HG02943 (cell line): ENCODE data around the gene YY2.
"Not testable (repeated sequence)": the region's sequence is repeated elsewhere in the genome, so short reads cannot be mapped to it uniquely, and the experiment has no call there.

Experiments used
- ATAC-seq: cut with Tn5 transposase; IDR thresholded peaks from one replicate; pipeline ENCODE4 v1.9.1; 2021; ENCODE audit warnings: mild to moderate bottlenecking, low read depth, moderate library complexity; ENCODE audit not compliant: unreplicated experiment

Gene YY2

DNA sequence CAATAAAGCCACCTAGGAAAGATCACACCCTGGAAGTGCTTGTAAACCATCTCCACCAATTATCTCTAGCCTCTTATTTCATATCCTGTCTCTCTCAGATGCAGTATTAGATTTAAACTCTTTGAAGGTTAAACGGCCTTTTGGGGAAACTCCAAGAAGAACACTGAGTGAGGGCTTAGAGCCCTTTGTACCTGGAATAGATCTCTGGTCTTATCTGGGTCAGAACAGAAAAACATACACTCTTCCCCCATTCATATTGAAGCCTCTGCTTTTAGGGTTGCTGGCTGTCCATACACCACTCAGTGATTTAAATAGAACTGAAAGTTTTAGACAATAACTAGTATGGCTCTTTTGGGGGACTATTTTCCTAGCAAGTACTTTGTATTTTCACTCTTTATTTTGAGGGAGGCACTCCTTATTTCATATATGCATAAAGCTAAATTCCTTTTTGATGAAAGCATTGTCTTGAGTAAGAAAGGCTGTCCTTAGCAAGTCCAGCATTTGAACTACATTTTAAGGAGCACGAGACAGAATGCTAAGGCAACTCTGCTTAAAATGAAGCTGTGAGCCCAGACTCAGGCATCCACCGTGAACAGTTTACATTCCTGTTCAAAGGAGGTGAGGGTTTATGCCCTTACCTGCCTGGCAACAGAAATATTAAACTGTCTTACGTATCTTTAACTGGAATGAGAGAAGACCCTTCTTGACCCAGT lies 17.4 kb downstream of the YY2 start:
- ATAC-seq = no peak

DNA sequence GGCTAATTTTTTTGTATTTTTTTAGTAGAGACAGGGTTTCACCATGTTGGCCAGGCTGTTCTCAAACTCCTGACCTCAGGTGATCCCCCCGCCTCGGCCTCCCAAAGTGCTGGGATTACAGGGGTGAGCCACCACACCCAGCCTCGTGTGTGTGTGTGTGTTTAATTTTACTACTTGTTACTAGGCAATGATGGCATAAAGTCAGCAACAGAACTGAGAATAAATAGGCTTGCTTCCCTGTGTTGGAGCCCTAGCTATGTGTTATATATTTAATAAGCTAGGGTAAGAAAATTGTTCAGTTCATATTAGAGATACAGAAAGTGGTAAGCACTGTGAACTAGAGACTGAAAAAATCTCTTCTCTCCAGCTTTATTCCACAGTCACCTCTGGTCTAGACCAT lies 18.4 kb downstream of the YY2 start:
- not testable (repeated sequence) for ATAC-seq

DNA sequence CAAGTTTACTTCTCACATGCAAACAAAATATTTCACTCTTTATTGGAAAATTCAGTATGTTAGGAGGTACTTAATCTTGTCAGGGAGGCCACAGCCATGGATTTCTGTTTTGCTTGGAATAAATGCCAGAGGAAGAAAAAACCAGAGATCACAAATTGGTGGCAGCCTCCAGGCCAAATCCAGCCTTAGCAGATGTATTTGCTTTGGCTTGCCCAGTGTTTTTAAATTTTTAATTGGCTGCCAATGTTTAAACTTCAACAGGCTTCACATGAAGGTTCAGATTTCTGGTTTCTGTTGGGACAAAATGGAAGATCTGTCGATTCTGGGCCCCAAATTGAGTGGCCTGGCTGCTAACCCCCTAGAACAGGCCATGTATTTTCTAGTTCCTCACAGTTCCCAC lies 19.2 kb downstream of the YY2 start:
- ATAC-seq = no peak

DNA sequence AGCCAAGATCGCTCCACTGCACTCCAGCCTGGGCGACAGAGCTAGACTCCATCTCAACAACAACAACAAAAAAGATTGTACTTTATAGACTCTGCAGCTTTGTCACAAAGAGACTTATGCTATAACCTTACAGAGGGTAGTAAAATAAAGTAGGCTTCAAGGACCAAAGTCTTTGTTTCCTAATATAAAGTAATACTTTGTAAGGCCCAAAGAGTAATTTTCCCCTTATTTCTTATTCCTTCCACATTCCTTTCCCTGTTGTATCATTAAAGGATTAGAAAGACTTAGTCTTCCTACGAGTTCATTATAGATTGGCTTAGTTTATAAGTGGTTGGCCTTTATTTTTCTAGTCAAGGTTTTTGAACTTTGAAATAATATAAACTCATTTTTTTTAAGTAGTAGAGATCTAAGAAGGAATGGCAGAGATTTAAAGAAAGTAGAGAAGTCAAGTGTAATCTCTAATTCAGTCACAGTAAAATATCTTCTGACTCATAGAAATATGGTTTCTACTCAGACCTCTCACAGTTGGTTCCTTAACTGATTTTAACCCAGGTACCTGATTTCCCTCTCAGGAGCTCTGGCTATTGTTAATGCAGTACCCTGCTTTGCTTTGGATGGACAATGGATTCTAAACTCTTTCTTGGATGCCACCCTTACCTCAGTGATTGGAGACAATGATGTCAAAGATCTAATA lies 26.2 kb downstream of the YY2 start:
- ATAC-seq = no peak

DNA sequence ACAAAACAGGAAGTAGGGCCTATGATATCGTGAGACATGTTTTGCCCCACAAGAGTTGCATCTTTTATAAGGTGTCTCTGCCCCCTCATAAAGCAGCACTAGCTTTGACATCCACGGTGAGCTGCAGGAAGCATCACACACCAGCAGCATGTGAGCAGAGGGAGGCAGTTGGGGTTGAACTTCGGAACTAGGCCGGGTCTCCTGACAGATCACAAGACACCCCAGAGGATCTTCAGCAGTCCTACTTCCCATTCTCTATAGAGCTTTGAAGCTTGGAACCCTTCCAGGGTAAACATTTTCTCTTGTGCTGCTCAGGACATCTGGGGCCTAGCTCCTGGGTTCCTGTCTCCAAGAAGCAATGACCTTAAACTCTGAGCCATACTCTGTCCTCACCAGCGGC lies 27.5 kb downstream of the YY2 start:
- no peak for ATAC-seq

DNA sequence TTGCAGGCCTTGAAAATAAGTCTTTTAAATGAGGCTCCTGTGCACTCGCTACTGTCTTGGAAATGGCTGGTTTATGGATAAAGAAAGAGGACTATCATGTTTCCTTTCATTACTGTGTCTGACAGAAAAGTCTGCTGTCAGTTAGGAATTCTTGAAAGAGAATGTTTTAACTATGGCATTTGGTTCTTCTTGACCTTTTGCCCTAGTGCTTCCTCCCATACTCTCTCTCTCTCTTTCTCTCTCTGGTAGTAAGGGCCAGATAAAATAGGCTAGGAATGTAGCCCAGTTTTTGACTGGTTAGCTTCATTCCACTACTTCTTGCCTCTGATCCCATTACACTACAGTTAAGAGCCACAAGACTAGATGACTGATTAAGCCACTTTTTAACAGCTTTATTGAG lies 29.8 kb downstream of the YY2 start:
- ATAC-seq = no peak

DNA sequence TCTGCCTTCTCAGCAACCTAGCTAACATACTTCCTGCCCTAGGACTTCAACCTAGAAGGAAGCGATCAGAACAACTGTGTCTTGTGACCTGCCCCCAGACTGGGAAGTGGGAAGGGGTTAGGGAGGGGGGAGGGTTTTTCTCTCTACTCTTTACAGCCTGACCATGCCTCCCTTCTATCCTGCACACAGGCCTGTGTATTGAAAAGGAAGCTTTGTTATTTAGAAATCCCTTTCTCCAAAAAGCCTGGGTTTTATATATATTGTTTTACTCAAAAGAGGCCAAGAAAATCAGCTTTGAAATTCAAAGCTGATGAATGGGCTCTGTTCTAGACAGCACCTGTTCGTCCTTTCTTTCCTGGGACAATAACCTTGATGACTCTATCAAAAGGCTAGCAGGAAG lies 49.5 kb downstream of the YY2 start:
- ATAC-seq = no peak

DNA sequence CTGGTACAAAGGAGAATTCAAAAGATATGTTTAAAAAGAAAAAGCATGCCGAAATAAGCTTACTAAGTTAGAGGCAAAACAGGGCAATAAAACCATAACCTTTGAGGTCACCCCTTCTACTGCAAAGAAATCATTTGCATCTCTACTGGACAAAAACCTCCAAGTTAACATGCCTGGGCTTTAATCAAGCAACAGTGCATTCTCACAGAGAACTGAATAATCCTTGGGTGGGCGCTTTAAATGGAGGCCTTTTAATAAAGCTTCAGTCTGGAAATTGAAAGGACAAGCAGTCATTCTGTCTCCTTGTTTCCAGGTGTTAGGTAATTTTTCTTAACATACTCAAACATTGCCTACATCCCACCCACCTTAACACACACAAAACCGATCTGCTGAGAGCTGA lies 50.2 kb downstream of the YY2 start:
- no peak for ATAC-seq

DNA sequence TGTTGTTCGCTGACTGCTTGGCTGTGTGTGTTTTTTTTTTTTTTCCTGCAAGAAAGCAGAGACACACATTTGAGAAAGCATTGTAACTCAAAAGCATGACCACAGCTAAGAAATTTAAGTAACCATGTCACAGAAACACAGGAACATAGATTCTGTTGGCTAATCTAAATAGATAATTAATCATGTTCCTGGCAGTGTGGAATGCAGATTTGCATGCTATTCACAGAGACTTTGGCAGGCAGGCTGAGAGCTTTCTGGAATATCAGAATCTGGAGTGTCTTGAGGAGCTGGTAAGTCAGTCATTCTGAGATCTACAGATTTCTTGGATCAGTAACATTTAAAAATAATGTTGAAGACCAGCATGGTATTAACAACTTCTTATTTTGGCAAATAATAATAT lies 51.5 kb downstream of the YY2 start:
- ATAC-seq = no peak
